H1 (cell line): Measurements from ENCODE around the gene TTLL5. TPM values are rescaled to one million over a fixed set of nuclear protein-coding genes. Genes with fewer than 3 reads are reported as not detected.

ENCODE experiments used
- CTCF ChIA-PET: fragments of 300-600 bp; sonication (Branson Sonifier 250); formaldehyde crosslinking; loops from one replicate; lab custom pipeline; 2021; ENCODE audit not compliant: partially characterized antibody; lab: Charles Lee
- POLR2A ChIA-PET: fragments of 300-600 bp; sonication (Branson Sonifier 250); formaldehyde crosslinking; loops from one replicate; lab custom pipeline; 2021; ENCODE audit warnings: inconsistent platforms; ENCODE audit not compliant: partially characterized antibody; lab: Charles Lee
- DNase-seq, 2 experiments: peaks; one replicate each; pipeline versions ENCODE4 v3.0.0 to v3.0.0-alpha.2; 2010 to 2022; ENCODE audit warnings: low spot score in 2 of 2, low read depth in 1 of 2, mixed read lengths in 1 of 2
- FAIRE-seq: peaks from 2 replicates; lab custom pipeline; 2011; peaks lifted over from hg19 to GRCh38; lab: Jason Lieb, UNC
- H2AFZ ChIP-seq: 2 replicates; pipeline ENCODE4 v1.8.1; 2012; ENCODE audit warnings: low read length, inconsistent platforms
- H2AK5ac ChIP-seq: 2 replicates; pipeline ENCODE4 v1.6.1; 2013; ENCODE audit warnings: low read depth, low read length
- H2BK120ac ChIP-seq: replicated peaks from 2 replicates; pipeline ENCODE3; 2013; ENCODE audit warnings: low read depth, low read length, inconsistent platforms
- H2BK12ac ChIP-seq: 2 replicates; pipeline ENCODE4 v1.6.1; 2013; ENCODE audit warnings: low read depth, low read length
- H2BK15ac ChIP-seq: 2 replicates; pipeline ENCODE4 v1.6.1; 2013; ENCODE audit warnings: low read length
- H2BK20ac ChIP-seq: 2 replicates; pipeline ENCODE4 v1.6.1; 2013; ENCODE audit warnings: low read length
- H2BK5ac ChIP-seq: 2 replicates; pipeline ENCODE4 v1.6.1; 2013; ENCODE audit warnings: low read depth, low read length
- H3K14ac ChIP-seq: 2 replicates; pipeline ENCODE4 v1.6.1; 2013; ENCODE audit warnings: inconsistent platforms; ENCODE audit not compliant: insufficient read length
- H3K18ac ChIP-seq: 2 replicates; pipeline ENCODE4 v1.6.1; 2013; ENCODE audit warnings: low read length; ENCODE audit errors: extremely low read depth
- H3K23ac ChIP-seq: 2 replicates; pipeline ENCODE4 v1.6.1; 2013; ENCODE audit warnings: inconsistent platforms; ENCODE audit not compliant: insufficient read length
- H3K23me2 ChIP-seq: 2 replicates; pipeline ENCODE4 v1.6.1; 2013; ENCODE audit warnings: low read depth, low read length
- H3K27ac ChIP-seq: 2 replicates; pipeline ENCODE4 v1.6.1; 2011; ENCODE audit warnings: low read depth, low read length, inconsistent platforms
- H3K27me3 ChIP-seq, 4 experiments: replicated peaks in 1 of 4; 1 replicate in 1 of 4; 2 replicates in 3 of 4; pipeline versions ENCODE4 v1.6.1 to v1.8.1; 2011 to 2013; ENCODE audit warnings: low read length in 3 of 4, mild to moderate bottlenecking in 3 of 4, inconsistent platforms in 2 of 4, mixed read lengths in 2 of 4, moderate library complexity in 1 of 4; ENCODE audit not compliant: control insufficient read depth in 3 of 4, insufficient read depth in 3 of 4; ENCODE audit errors: extremely low read depth in 1 of 4
- H3K36me3 ChIP-seq, 4 experiments: 2 replicates each; pipeline versions ENCODE4 v1.6.1 to v1.8.1; 2011 to 2013; ENCODE audit warnings: mild to moderate bottlenecking in 4 of 4, low read length in 3 of 4, moderate library complexity in 2 of 4, control low read depth in 1 of 4, inconsistent platforms in 1 of 4; ENCODE audit not compliant: insufficient read depth in 4 of 4, control insufficient read depth in 2 of 4
- H3K4ac ChIP-seq: replicated peaks from 2 replicates; pipeline ENCODE3; 2013; ENCODE audit warnings: low read length, low read depth, mixed read lengths, inconsistent platforms; ENCODE audit not compliant: insufficient read length
- H3K4me1 ChIP-seq, 4 experiments: replicated peaks in 1 of 4; 1 replicate in 1 of 4; 2 replicates in 3 of 4; pipeline versions ENCODE4 v1.6.1 to v1.8.1; 2011 to 2013; ENCODE audit warnings: low read length in 3 of 4, inconsistent platforms in 2 of 4, mixed read lengths in 1 of 4; ENCODE audit not compliant: insufficient read depth in 4 of 4, control insufficient read depth in 3 of 4
- H3K4me2 ChIP-seq, 2 experiments: 2 replicates each; pipeline versions ENCODE4 v1.6.1 to v1.8.1; 2011 to 2013; ENCODE audit warnings: low read depth in 2 of 2, low read length in 2 of 2, control low read depth in 1 of 2, inconsistent platforms in 1 of 2, mild to moderate bottlenecking in 1 of 2; ENCODE audit not compliant: insufficient read depth in 1 of 2
- H3K4me3 ChIP-seq, 4 experiments: fragments of 200-600, 300-600 bp in 1 of 4; sonication (generic), shearing (Covaris generic), sonication (Bioruptor Twin) in 1 of 4; 2 replicates each; pipeline versions ENCODE4 v1.5.1 to v1.8.1; 2011 to 2016; ENCODE audit warnings: low read length in 4 of 4, low read depth in 3 of 4, control low read depth in 2 of 4, inconsistent platforms in 2 of 4, mild to moderate bottlenecking in 2 of 4, mixed read lengths in 1 of 4, moderate library complexity in 1 of 4; ENCODE audit not compliant: insufficient read depth in 2 of 4; ENCODE audit errors: extremely low read depth in 1 of 4
- H3K56ac ChIP-seq: replicated peaks from 2 replicates; pipeline ENCODE3; 2013; ENCODE audit warnings: low read depth, mild to moderate bottlenecking, mixed read lengths, low read length, inconsistent platforms; ENCODE audit not compliant: insufficient read length
- H3K79me1 ChIP-seq: 2 replicates; pipeline ENCODE4 v1.6.1; 2013; ENCODE audit warnings: low read depth, low read length, control low read depth
- H3K79me2 ChIP-seq, 2 experiments: 2 replicates each; pipeline versions ENCODE4 v1.6.1 to v1.8.1; 2012 to 2013; ENCODE audit warnings: low read length in 2 of 2, mild to moderate bottlenecking in 2 of 2, inconsistent platforms in 1 of 2; ENCODE audit not compliant: insufficient read depth in 2 of 2, control insufficient read depth in 1 of 2
- H3K9ac ChIP-seq, 4 experiments: replicated peaks in 1 of 4; 1 replicate in 1 of 4; 2 replicates in 3 of 4; pipeline versions ENCODE4 v1.6.1 to v1.8.1; 2011 to 2013; ENCODE audit warnings: low read depth in 3 of 4, low read length in 3 of 4, control low read depth in 2 of 4, mild to moderate bottlenecking in 2 of 4, moderate library complexity in 2 of 4, inconsistent platforms in 1 of 4; ENCODE audit errors: extremely low read depth in 1 of 4
- H3K9me3 ChIP-seq, 2 experiments: 2 replicates each; pipeline versions ENCODE4 v1.6.1 to v1.8.1; 2012 to 2013; ENCODE audit warnings: mild to moderate bottlenecking in 2 of 2, moderate library complexity in 2 of 2, control low read depth in 1 of 2, inconsistent platforms in 1 of 2, low read depth in 1 of 2, low read length in 1 of 2, mixed read lengths in 1 of 2; ENCODE audit not compliant: insufficient read depth in 2 of 2
- H4K20me1 ChIP-seq, 2 experiments: replicated peaks in 1 of 2; 2 replicates each; pipeline versions ENCODE3 to v1.8.1; 2011 to 2013; ENCODE audit warnings: inconsistent platforms in 2 of 2, low read length in 2 of 2, mild to moderate bottlenecking in 1 of 2; ENCODE audit not compliant: insufficient read depth in 2 of 2, control insufficient read depth in 1 of 2
- H4K5ac ChIP-seq: 2 replicates; pipeline ENCODE4 v1.6.1; 2013; ENCODE audit warnings: low read length, low read depth, mixed read lengths, inconsistent platforms; ENCODE audit not compliant: insufficient read length
- H4K8ac ChIP-seq: 2 replicates; pipeline ENCODE4 v1.8.0; 2013; ENCODE audit warnings: mild to moderate bottlenecking, moderate library complexity, low read length, inconsistent platforms; ENCODE audit not compliant: insufficient read depth; ENCODE audit errors: extremely low read depth
- H4K91ac ChIP-seq: replicated peaks from 2 replicates; pipeline ENCODE3; 2013; ENCODE audit warnings: low read length, mixed read lengths, inconsistent platforms; ENCODE audit not compliant: insufficient read length
- SUZ12 ChIP-seq: fragments of 200-600 bp; sonication (generic); IDR thresholded peaks from 2 replicates; pipeline ENCODE4 v1.6.1; 2012; ENCODE audit warnings: mild to moderate bottlenecking, inconsistent platforms, low read length, moderate library complexity, mixed read lengths
- WGBS, 2 experiments: shearing (Covaris generic) in 1 of 2; methylation state at CpG; one replicate each; pipeline versions ENCODE4 v1.1.6 to v1.1.7; 2013 to 2015; ENCODE audit warnings: low lambda C conversion rate in 2 of 2, mixed read lengths in 2 of 2, inconsistent platforms in 1 of 2, low coverage in 1 of 2, missing lambda C conversion rate in 1 of 2; ENCODE audit not compliant: insufficient replicate concordance in 2 of 2, insufficient coverage in 1 of 2, insufficient read length in 1 of 2; ENCODE audit errors: extremely low coverage in 1 of 2, missing lambda C conversion rate in 1 of 2; 5-methylcytosine and 5-hydroxymethylcytosine counted together
- polyA plus RNA-seq, 7 experiments: library from polyadenylated mRNA; depleted of rRNA in 3 of 7; stranded (reverse) in 5 of 7; unstranded in 2 of 7; fragments of >200 nt in 5 of 7; fragments of 200-250 nt in 2 of 7; gene quantifications; 1 replicate in 5 of 7; 2 replicates in 1 of 7; 4 replicates in 1 of 7; pipeline versions ENCODE4 v1.2.1 to v1.2.3, GENCODE V29; 2011 to 2013; ENCODE audit warnings: missing spikeins in 2 of 7, mixed read lengths in 2 of 7
- total RNA-seq: library from RNA; stranded (reverse); fragmentation: NEBNext Ultra II Directional; extraction: Animal tissue kit (Norgen Biotek cat#: 25700); gene quantifications from 2 replicates; pipeline ENCODE4 v1.2.1, GENCODE V29; 2021

TTLL5 gene
- total and polyA plus RNA-seq, 2 of the 8 experiments (the other 6 are each of a cell fraction or from before 2014, with no cell fraction given) = 16.1 to 45.9 TPM

DNA sequence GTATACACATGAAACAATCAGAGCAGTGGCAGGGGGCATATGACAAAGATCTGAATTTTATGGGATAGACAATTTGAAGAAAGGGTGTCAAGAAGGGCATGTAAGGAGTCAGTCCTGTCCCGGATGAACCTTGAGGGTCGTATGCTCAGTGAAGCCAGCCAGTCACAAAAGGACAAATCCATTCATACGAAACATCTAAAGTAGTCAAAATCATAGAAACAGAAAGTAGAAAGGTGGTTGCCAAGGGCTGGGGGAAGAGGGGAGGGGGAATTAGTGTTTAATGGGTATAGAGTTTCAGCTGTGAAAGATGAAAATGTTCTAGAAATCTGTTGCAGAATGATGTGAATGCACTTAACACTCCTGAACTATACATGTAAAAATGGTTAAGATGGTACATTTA is 163.3 kb downstream of the TTLL5 start:
- Histone ChIP-seq H2AFZ (no peak overlapping the region), H3K23ac (no peak overlapping the region), H3K79me1 (no peaks in the 10 kb centered on the region), H2BK20ac (no peak overlapping the region), H3K4me2 (no peak overlapping the region), H3K27ac (no peak overlapping the region), H3K4me1 (no peaks in the 10 kb centered on the region), H4K20me1 (peaks cover 0 to 2% of the 10 kb centered on the region in 2 experiments), H4K5ac (no peak overlapping the region), H3K79me2 (no peaks in the 10 kb centered on the region), H3K4me3 (no peak overlapping the region), H3K9me3 (no peaks in the 10 kb centered on the region), H3K56ac (no peak overlapping the region), H4K91ac (no peak overlapping the region), H3K14ac (no peak overlapping the region), H3K27me3 (peaks cover 0 to 1% (median 0%) of the 10 kb centered on the region in 4 experiments; a peak in 1 of 7 replicates), H3K9ac (no peak overlapping the region), H3K36me3 (peaks cover 0 to 9% (median 3%) of the 10 kb centered on the region in 4 experiments; a peak in 3 of 8 replicates), H2AK5ac (no peak overlapping the region), H2BK15ac (no peak overlapping the region), H2BK12ac (no peak overlapping the region), H2BK120ac (no peak overlapping the region), H2BK5ac (no peak overlapping the region), H3K4ac (no peak overlapping the region), H3K23me2 (no peaks in the 10 kb centered on the region), H4K8ac (no peak overlapping the region), H3K18ac (no peak overlapping the region)
- FAIRE-seq (no peak), DNase-seq (no peak)
- no peak for TF ChIP-seq SUZ12
- POLR2A ChIA-PET = no interaction called here
- CTCF ChIA-PET = interaction anchor here (1.0 to 1.5 kb wide), 2 partner anchors 115 kb away, joined by 3 to 4 read pairs; no protein-coding TSS in a partner anchor
- 97% methylated on average over 3 of the region's 3 CpGs; no CpG with 5 or more reads in 1 of the 2 experiments for WGBS, 2 experiments
